Nucleus accumbens (tissue), 56 donors: Measurements from ENCODE around the gene ZSCAN18.

Source experiments
- DNase-seq, 56 donors: peaks; one replicate each; lab custom pipeline; 2025; lab: John Stamatoyannopoulos, UW

The ZSCAN18 gene

GRCh38 chr19:58045411-58046050 is 52.5 kb downstream of the ZSCAN18 start:
- DNase-seq = no peak

- DNase-seq = no peak
These were observed 53.1 kb downstream of the ZSCAN18 start for GRCh38 chr19:58044886-58045285.

- no peak for DNase-seq
These were observed 53.6 kb downstream of the ZSCAN18 start for GRCh38 chr19:58044391-58044790.

- no peak for DNase-seq
These were observed 55.3 kb downstream of the ZSCAN18 start for GRCh38 chr19:58042495-58043340.

GRCh38 chr19:58040751-58041525 is 57.1 kb downstream of the ZSCAN18 start:
- no peak for DNase-seq

- DNase-seq = peak in 1 of 56 donors; percentile 2
These were observed 59.3 kb downstream of the ZSCAN18 start for GRCh38 chr19:58038688-58039204.

GRCh38 chr19:58037927-58038687 is 59.9 kb downstream of the ZSCAN18 start:
- peak in 37 of 56 donors; percentile 2 to 82 (median 37) for DNase-seq

- DNase-seq = peak in 5 of 56 donors; percentile 8 to 25 (median 11)
These were observed 62.2 kb downstream of the ZSCAN18 start for GRCh38 chr19:58035863-58036262.

GRCh38 chr19:58034477-58034793 is 63.6 kb downstream of the ZSCAN18 start:
- DNase-seq = peak in 10 of 56 donors; percentile 5 to 25 (median 16)
